SH-SY5Y (cell line): Measurements from ENCODE around the gene ZNF521.

Experiments used
- GATA2 ChIP-seq: IDR thresholded peaks from 2 replicates; pipeline ENCODE4 v1.6.1; 2011; ENCODE audit warnings: mild to moderate bottlenecking, low read depth, low read length
- GATA3 ChIP-seq: IDR thresholded peaks from 2 replicates; pipeline ENCODE4 v1.6.1; 2011; ENCODE audit warnings: low read depth, mild to moderate bottlenecking, low read length, moderate library complexity

Gene ZNF521

DNA sequence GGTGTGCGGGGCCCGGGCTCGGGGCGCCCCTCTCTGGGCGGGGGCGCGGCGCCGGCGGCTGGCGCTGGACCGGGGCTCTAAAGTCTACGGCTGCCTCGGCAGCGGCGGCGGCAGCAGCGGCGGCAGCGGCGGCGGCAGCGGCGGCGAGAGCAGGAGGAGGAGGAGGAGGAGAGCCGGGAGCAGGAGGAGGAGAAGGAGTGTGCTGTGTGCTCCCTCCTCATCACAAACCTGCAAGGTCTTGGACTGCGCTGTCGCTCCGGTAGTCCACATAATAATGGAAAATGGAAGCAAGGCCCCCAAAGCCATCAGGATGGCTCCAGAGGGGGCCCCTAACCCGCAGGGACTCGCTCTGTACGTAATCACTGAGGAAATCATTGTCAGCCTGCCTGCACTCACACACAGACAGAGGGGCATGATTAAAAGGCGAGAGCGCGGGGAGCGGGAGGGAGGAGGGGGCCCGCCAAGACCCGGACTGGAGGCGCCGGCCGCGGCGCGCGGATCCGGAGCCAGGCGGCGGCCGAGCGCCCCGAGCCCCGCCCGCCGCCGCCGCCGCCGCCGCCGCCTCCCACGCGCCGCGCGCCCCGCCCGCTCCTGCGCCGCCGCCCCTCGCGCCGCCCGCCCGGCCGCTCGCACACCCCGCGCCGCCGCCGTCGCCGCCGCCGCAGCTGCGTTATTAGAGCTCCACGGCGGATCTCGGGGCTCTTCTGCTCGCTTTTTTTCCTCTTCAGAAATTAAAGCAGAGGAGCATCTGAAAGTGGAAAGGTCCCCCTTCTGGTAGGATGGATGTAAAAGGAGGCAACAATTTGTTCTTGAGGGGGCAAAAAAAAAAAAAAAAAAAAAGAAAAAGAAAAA lies at the start of gene ZNF521:
ZNF521 (minus strand) TSS at position 390 of the 852 bp plus-strand sequence. CDS start 1,220 bp downstream, outside the sequence.
- TF ChIP-seq GATA2 = peak; percentile 87
- no peak for TF ChIP-seq GATA3

DNA sequence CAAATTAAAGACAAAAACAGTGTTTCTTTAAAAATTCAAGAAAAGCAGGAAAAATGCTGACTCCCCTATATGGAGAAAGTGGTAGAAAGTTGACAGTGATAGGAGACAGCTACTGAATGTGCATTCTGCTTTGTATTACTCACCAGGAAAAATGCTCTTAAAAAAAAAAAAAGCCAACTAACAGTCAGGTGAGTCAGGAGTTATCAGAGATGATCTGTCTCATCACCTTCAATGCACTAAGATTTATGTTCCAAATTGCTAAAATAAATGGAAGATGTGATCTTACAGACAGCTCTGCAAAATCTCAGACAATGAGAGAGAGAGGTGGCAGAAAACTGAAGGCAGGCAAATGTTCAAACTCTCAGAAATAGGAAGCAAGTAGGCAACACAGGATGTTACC lies 47.6 kb upstream of the ZNF521 start:
- TF ChIP-seq GATA2 (no peak), GATA3 (no peak)

- no peak for TF ChIP-seq GATA2
- TF ChIP-seq GATA3 = no peak
Observed at GRCh38 chr18:25392192-25392591, 40.2 kb upstream of the ZNF521 start.

DNA sequence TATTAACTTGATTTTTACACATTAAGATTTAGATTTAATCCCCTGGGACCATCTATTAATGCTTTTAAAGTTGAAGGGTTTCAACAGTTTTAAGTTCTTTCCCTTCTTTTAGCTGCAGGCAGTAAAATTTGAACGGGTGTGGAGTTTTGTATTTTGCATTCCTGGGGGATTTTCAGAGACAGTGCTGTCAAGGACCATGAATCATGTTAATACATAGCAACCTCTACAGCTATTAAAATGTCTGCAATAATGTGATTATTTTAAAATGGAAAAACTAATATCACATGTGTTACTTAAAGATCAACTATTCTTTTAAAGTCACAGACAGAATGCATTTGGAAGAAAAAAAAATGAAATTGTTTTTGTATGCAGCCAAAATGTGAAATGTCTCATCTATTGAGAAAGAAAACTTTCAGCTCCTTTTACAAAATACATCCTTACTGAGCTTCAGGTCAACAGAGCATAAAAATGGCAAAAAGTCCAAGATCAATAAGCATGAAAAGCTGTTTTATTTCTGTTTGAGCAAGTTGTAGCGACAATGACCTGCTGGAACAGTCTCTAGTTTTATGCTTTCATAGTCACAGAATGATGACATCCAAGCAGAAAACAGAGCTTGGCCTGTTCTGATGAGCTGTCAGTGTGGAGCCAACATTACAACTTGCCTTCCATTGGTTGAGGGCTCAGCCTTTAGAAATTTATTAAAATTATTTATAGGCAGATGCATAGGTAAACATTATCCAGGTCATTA lies 21.6 kb upstream of the ZNF521 start:
- TF ChIP-seq GATA2 (no peak), GATA3 (no peak)

- TF ChIP-seq GATA2 = no peak
- no peak for TF ChIP-seq GATA3
Observed at GRCh38 chr18:25370391-25370790, 18.4 kb upstream of the ZNF521 start.

DNA sequence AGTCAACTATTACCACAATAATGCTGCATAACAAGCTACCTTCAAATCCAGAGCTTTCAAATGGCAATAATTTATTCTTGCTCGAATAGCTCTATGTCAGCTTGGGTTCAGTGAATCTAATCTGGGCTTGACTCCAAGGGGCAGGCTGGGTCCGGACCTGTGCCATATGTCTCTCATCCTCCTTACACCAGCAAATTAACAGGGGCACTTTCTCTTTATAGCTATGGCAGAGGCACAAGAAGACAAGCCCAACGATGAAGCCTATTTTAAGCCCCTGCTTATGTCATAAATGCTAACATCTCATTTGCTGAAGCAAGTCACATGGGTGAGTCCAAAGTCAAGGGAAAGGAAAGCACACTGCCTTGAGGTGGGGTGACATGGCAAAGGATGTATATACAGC lies 13.3 kb upstream of the ZNF521 start:
- TF ChIP-seq GATA3 (no peak), GATA2 (no peak)

- TF ChIP-seq GATA3 (no peak), GATA2 (no peak)
Observed at GRCh38 chr18:25364732-25365131, 12.8 kb upstream of the ZNF521 start.

- TF ChIP-seq GATA3 = no peak
- TF ChIP-seq GATA2 = no peak
Observed at GRCh38 chr18:25360301-25360899, 8.4 kb upstream of the ZNF521 start.

- TF ChIP-seq GATA3 (no peak), GATA2 (no peak)
Observed at GRCh38 chr18:25353080-25353479, 1.1 kb upstream of the ZNF521 start.

GRCh38 chr18:25352629-25353005 lies 651 bp upstream of the ZNF521 start:
- TF ChIP-seq GATA2 (no peak), GATA3 (no peak)

DNA sequence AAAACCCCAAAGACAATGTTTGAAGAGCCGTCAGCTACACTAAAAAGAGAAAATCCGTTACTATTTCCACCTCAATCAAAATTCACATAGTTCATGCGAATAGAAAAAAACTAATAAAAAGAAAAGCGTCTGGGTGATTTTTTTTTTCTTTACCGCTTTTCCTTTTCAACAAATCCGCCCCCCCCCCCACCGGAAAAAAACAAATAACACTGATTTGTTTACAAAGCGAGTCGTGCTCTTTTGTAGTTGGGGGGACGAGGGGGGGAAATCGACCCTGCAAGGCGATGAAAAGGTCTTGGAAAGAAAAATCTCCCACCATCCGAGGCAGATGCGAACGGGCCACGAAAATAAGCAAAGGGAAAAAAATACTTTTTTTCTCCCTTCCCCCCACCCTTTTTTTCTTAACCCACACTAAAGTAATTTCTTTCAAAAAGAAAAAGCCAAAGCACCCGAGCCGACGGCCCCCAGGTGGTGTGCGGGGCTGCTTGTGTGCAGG lies 638 bp downstream of the ZNF521 start:
- TF ChIP-seq GATA3 (no peak), GATA2 (no peak)

GRCh38 chr18:25350489-25351251 lies 1.3 kb downstream of the ZNF521 start:
- TF ChIP-seq GATA3 = no peak
- no peak for TF ChIP-seq GATA2

DNA sequence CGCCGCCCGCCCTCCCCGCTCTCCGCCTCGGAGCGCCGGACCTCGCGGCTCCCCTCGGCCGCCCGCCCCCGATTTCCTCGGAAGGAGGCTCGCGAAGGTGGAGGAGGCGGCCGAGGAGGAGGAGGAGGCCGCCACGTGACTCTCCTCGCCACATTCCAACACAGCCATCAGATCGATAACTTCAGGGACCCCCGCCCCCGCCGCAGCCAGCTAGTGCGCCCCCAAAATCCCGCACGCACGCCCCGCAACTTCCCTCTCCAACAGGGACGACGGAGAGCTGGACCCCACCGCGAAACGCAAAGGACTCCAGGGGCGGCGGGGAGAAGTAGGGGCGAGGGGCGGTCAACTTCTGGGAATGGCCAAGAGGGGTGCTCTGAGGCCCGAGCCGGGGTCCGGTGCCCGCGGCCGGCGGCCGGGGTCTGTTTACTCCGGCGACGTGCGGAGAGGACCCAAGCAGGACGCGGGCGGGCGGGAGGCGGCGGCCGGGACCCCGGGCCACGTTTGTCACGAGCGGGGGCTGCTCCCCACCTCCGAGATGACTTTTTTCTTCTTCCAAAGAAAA lies 2.0 kb downstream of the ZNF521 start:
- TF ChIP-seq GATA3 (no peak), GATA2 (no peak)
